DND-41 (cell line): ENCODE measurements around the gene POLD1.
"Not testable (repeated sequence)": the region's sequence is repeated elsewhere in the genome, so short reads cannot be mapped to it uniquely, and the experiment has no call there.

Experiments used
- ATAC-seq: fragments of 200-7000 bp; cut with Tn5 transposase; 3 replicates; pipeline ENCODE4 v1.9.1; 2021; ENCODE audit warnings: low read depth; ENCODE audit not compliant: insufficient read depth
- DNase-seq: peaks from one replicate; pipeline ENCODE4 v3.0.0-alpha.2; 2020
- H2AFZ ChIP-seq: 2 replicates; pipeline ENCODE4 v1.6.0; 2012; ENCODE audit warnings: low read depth, low read length
- H3K27ac ChIP-seq: 2 replicates; pipeline ENCODE4 v1.5.1; 2012; ENCODE audit warnings: low read length, inconsistent platforms
- H3K27me3 ChIP-seq: fragments of 200-600 bp; sonication (generic); 2 replicates; pipeline ENCODE4 v1.6.0; 2012; ENCODE audit warnings: low read length, mild to moderate bottlenecking, inconsistent platforms; ENCODE audit not compliant: insufficient read depth, poor library complexity
- H3K36me3 ChIP-seq: 2 replicates; pipeline ENCODE4 v1.5.1; 2012; ENCODE audit warnings: low read length, inconsistent platforms; ENCODE audit not compliant: insufficient read depth
- H3K4me1 ChIP-seq: 2 replicates; pipeline ENCODE4 v1.5.1; 2012; ENCODE audit warnings: mild to moderate bottlenecking, low read length; ENCODE audit not compliant: insufficient read depth
- H3K4me2 ChIP-seq: 2 replicates; pipeline ENCODE4 v1.6.0; 2012; ENCODE audit warnings: mild to moderate bottlenecking, moderate library complexity, low read length, inconsistent platforms; ENCODE audit not compliant: insufficient read depth
- H3K4me3 ChIP-seq, 2 experiments: fragments of 200-600 bp in 1 of 2; shearing (Covaris generic) in 1 of 2; 2 replicates each; pipeline ENCODE4 v1.5.1; 2012 to 2016; ENCODE audit warnings: inconsistent platforms in 2 of 2, low read length in 2 of 2, mild to moderate bottlenecking in 2 of 2, low read depth in 1 of 2, moderate library complexity in 1 of 2
- H3K79me2 ChIP-seq: 2 replicates; pipeline ENCODE4 v1.6.0; 2012; ENCODE audit warnings: low read length, inconsistent platforms; ENCODE audit not compliant: insufficient read depth
- H3K9ac ChIP-seq: 2 replicates; pipeline ENCODE4 v1.6.0; 2012; ENCODE audit warnings: low read depth, mild to moderate bottlenecking, inconsistent platforms, low read length, moderate library complexity
- H3K9me3 ChIP-seq: 2 replicates; pipeline ENCODE4 v1.5.1; 2012; ENCODE audit warnings: low read length, moderate library complexity, mild to moderate bottlenecking, inconsistent platforms; ENCODE audit not compliant: insufficient read depth, severe bottlenecking
- H4K20me1 ChIP-seq: 2 replicates; pipeline ENCODE4 v1.6.0; 2012; ENCODE audit warnings: low read length; ENCODE audit not compliant: insufficient read depth
- CTCF ChIP-seq: IDR thresholded peaks from 2 replicates; pipeline ENCODE4 v1.5.1; 2012; ENCODE audit warnings: borderline replicate concordance, low read length, moderate library complexity, mild to moderate bottlenecking; ENCODE audit not compliant: poor library complexity, severe bottlenecking; ENCODE audit errors: extremely low read depth
- EZH2 ChIP-seq: IDR thresholded peaks from 3 replicates; pipeline ENCODE4 v1.6.1; 2012; ENCODE audit warnings: borderline replicate concordance, low read depth, mild to moderate bottlenecking, moderate library complexity, low read length, inconsistent platforms; ENCODE audit not compliant: severe bottlenecking

POLD1 gene

GRCh38 chr19:50435627-50436026 lies 51.5 kb downstream of the POLD1 start:
- H3K27me3 ChIP-seq: no peaks in the 10 kb centered on the region
- no peaks in the 10 kb centered on the region; the same call in 1 of the 2 replicates for H4K20me1 ChIP-seq

DNA sequence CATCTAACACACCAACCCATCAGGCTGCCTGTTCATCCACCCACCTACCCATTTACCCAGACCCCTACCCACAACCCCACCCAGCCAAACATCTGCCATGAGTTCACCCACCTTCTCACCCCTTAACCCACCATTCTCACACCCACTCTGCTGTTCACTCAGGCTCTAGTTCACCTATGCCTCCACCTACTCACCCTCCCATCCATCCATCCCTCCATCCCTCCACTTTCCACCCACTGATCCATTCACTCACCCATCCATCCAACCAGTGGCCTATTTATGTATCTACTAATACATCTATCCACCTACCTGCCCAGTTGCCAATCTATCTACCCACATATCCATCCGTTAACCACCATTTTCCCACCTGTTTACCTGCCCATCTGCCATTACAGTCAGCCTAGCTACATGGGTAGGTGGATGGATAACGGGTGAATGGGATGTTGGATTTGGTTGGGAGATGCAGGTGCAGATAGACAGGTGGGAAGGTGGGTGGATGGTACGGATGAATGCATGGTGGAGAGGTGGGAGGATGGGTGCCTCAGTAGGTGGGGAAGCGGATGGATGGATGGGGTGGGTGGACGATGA lies 53.8 kb downstream of the POLD1 start:
- Histone ChIP-seq H3K27ac (no peak overlapping the region), H2AFZ (no peak overlapping the region), H3K36me3 (no peaks in the 10 kb centered on the region), H3K9me3 (no peaks in the 10 kb centered on the region), H3K79me2 (no peaks in the 10 kb centered on the region), H3K4me1 (no peaks in the 10 kb centered on the region), H3K4me3 (no peak overlapping the region), H4K20me1 (no peaks in the 10 kb centered on the region; the same call in 1 of the 2 replicates), H3K4me2 (no peak overlapping the region), H3K9ac (no peak overlapping the region), H3K27me3 (no peaks in the 10 kb centered on the region)
- DNase-seq (no peak), ATAC-seq (no peak)
- TF ChIP-seq EZH2 (no peak), CTCF (no peak)

More at GRCh38 chr19:50435627-50436026, 51.5 kb downstream of the POLD1 start:
- TF ChIP-seq EZH2 (no peak), CTCF (no peak)
- Histone ChIP-seq H2AFZ (no peak overlapping the region), H3K27ac (no peak overlapping the region), H3K9ac (no peak overlapping the region), H3K4me3 (no peak overlapping the region), H3K4me2 (no peak overlapping the region), H3K79me2 (no peaks in the 10 kb centered on the region), H3K9me3 (no peaks in the 10 kb centered on the region), H3K36me3 (no peaks in the 10 kb centered on the region), H3K4me1 (peaks cover 15% of the 10 kb centered on the region)
- ATAC-seq (no peak), DNase-seq (no peak)

- not testable (repeated sequence) for H3K4me1 ChIP-seq, H3K4me3 ChIP-seq, H3K36me3 ChIP-seq, H3K27me3 ChIP-seq, DNase-seq, H3K9ac ChIP-seq, ATAC-seq, H3K27ac ChIP-seq, H3K79me2 ChIP-seq, H4K20me1 ChIP-seq, H3K4me2 ChIP-seq, H2AFZ ChIP-seq, H3K9me3 ChIP-seq
Observed at GRCh38 chr19:50439130-50439529, 55.0 kb downstream of the POLD1 start.

- Histone ChIP-seq H3K36me3 (no peaks in the 10 kb centered on the region), H3K4me3 (no peak overlapping the region), H3K27ac (no peak overlapping the region), H3K4me2 (no peak overlapping the region), H2AFZ (no peak overlapping the region), H3K27me3 (no peaks in the 10 kb centered on the region), H3K4me1 (no peaks in the 10 kb centered on the region), H3K9me3 (no peaks in the 10 kb centered on the region), H3K9ac (no peak overlapping the region), H3K79me2 (no peaks in the 10 kb centered on the region), H4K20me1 (no peaks in the 10 kb centered on the region; the same call in 1 of the 2 replicates)
- ATAC-seq: no peak
- no peak for DNase-seq
- TF ChIP-seq EZH2 (no peak), CTCF (no peak)
Observed at GRCh38 chr19:50444059-50444458, 59.9 kb downstream of the POLD1 start.
